HG02763 (cell line): Measurements from ENCODE around the gene DISC1.
"Not testable (repeated sequence)": the region's sequence is repeated elsewhere in the genome, so short reads cannot be mapped to it uniquely, and the experiment has no call there.

Experiments used
- ATAC-seq: cut with Tn5 transposase; IDR thresholded peaks from one replicate; pipeline ENCODE4 v1.9.1; 2021; ENCODE audit warnings: mild to moderate bottlenecking, moderate library complexity; ENCODE audit not compliant: unreplicated experiment

The DISC1 gene

GRCh38 chr1:231626535-231626950 lies at the start of gene DISC1:
DISC1 (plus strand) TSS chr1:231626790; CDS start chr1:231626868, 78 bp downstream.
- ATAC-seq, result no peak

DNA sequence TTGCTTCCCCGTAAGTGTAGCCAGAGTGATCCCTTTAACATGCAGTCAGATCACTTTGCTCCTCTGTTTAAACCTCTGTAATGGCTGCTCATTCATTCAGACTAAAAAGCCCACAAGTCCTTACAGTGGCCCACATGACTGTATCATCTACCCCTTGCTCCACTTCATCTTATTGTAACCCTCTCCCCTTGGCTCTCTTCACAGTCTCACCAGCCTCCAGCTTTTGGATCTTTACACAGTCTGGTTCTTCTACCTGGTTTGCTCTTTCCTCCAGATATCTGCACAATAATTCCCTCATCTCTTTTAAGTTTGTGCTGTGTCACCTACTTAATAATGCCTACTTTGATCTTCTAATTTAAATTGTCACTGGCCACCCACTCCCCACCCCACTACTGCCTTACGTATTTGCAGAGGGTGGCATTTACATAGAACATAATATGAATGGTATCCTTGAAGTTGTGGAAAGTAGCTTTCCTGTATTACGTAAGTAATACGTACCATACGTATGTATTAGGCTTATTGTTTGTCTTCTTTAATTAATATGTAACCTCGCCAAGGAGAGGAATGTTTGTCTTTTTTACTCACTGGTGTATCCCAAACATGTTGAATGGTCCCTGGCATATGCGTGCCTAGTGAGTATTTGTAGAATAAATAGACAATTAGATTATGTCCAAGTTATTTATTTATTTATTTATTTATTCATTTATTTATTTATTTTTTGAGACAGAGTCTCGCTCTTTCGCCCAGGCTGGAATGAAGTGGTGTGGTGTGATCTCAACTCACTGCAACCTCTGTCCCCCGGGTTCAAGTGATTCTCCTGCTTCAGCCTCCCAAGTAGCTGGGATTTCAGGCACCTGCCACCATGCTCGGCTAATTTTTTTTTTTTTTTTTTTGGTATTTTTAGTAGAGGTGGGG lies 49.5 kb upstream of the DISC1 start:
- ATAC-seq, result no peak

DNA sequence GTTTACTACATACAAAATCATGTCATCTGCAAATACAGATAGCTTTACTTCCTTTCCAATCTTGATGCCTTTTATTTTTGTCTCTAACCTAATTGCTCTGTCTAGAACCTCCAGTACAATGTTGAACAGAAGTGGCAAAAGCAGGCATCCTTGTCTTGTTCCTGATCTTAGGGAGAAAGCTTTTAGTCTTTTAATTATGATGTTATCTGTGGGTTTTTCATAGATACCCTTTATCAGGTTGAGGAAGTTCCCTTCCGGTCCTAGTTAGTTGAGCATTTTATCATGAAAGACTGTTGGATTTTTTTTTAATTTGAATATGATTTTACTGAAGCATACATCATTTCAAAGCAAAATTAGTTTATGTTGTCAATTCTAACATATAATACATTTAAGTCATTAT lies 45.7 kb upstream of the DISC1 start:
- no peak for ATAC-seq

DNA sequence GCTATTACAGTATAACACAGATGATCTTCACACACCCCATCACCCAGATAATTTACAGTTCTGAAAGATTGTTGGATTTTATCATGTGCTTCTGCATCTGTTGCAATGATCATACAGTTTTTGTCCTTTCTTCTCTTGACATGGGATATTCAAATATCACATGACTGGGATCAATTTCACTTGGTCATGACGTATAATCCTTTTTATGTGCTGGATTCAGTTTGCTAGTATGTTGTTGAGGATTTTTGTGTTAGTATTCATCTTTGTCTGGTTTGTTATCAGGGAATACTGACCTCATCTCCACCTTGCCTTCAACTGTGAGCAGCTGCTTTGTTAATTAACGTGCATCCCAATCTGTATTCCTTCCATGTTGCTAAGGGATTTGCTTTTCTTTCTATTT lies 44.7 kb upstream of the DISC1 start:
- ATAC-seq, result no peak

GRCh38 chr1:231583376-231583775 lies 43.2 kb upstream of the DISC1 start:
- no peak for ATAC-seq

DNA sequence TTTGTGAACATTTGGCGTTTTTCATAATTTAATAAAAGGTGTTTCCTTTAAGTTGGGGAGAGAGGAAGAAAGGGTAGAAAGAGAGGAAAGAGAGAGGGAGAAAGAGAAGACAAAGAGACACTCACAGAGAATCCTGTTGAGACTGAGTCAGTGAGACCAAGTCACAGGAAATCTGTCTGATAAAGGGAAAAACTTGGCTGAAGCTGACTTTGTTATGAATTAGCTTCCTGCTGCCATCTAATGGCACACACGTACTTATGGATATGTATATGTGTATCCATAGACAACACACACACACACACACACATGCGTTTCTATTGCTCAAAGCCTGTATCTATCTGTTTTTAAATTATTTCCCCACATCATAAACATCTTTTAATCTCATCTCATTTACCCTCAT lies 42.5 kb upstream of the DISC1 start:
- no peak for ATAC-seq

DNA sequence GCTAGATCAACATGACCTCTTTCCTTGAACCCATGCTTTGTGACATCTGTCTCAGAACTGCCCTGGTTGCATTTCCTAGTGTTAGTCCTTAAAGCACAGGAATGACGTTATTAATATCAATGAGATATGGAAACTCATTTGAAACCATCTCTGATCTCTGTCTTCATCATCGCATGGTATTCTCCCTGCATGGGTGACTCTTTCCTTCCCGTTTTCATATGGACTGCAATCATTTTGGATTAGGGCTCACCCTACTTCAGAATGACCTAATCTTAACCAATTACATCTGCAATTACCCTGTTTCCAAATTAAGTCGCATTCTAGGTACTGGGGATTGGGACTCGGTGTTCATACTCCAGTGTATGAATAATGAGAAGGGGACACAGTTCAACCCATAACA lies 41.7 kb upstream of the DISC1 start:
- no peak for ATAC-seq

DNA sequence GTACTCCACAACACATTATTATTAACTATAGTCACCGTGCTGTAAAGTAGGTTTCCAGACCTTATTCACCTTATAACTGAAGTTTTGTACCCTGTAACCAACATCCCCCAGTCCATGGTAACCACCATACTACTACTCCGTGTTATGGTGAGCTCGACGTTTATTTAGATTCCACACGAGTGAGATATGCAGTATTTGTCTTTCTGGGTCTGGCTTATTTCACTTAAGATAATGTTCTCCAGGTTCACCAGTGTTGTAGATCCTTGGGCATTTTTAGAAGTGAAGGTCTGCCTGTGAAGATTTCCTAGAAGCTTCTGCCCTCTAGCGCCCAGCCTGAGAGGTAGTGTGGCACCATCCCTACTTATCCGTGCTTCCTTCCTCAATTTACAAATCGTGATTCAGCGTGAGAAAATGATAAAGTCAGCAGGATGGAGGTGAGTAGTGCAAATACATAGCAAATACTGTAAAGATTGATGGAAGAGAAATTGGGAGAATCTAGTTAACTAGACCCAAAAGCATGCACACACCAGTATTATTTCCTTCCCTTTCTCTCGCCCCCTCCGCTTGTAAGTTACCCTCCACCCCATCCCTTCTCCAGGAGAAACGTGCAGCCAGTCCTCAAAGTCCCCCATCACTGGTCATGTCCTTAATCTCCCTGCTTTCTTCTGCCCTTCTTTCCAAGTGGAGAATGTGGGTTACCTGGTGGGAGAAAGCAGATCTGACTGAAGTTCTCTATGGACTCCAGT lies 36.0 kb upstream of the DISC1 start:
- no peak for ATAC-seq

DNA sequence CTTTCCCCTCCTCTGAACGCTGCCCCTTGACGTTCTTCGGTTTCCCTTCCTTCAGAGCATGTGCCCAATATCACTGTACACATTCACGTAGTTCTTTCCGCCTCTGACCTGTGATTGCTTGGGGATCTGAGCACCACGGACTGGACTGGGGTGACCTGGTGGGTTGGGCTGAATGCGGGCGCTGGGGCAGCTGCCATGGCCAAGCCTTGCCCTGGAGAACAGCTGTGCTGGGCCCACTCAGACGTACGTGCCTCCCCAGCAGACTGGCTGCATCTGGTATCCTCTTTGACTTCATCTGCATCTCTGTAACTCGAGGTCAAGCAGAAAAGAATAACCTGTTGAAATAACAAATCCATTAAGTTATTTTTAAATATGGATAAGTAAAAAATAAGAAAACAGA lies 35.1 kb upstream of the DISC1 start:
- no peak for ATAC-seq

DNA sequence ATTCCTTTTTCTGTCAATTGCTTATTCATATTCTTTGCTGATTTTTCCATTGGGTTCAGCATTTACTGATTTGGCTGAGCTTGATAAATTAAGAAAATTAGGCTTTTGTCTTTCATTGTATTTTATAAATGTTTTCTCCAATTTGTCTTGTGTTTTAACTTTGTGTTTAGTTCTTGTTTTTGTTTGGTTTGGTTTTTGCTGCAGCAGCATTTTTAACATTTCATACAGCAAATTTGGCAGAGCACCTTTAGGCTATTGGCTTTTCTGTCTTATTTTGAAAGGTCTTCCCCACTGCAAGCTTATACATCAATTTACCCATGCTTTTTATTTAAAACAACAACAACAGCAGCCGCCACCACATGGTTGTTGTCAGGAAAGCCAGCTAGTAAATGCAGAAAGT lies 33.8 kb upstream of the DISC1 start:
- ATAC-seq, result no peak

GRCh38 chr1:231593264-231593663 lies 33.3 kb upstream of the DISC1 start:
- not testable (repeated sequence) for ATAC-seq

DNA sequence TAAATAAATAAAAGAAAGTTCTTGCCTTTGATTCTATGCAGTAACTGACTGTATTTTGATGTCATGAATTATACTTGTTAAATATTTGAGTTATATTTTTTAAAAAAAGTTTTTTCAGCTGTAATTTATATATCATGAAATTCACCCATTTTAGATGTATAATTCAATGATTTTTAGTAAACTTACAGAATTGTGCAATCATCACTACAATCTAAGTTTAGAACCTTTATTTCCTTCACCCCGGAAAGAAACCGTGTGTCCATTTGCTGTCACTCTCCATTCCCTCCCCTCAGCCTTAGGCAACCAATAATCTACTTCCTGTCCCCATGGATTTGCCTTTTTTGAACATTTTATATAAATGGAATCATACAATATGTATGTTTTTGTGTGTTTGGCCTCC lies 32.5 kb upstream of the DISC1 start:
- ATAC-seq, result no peak

DNA sequence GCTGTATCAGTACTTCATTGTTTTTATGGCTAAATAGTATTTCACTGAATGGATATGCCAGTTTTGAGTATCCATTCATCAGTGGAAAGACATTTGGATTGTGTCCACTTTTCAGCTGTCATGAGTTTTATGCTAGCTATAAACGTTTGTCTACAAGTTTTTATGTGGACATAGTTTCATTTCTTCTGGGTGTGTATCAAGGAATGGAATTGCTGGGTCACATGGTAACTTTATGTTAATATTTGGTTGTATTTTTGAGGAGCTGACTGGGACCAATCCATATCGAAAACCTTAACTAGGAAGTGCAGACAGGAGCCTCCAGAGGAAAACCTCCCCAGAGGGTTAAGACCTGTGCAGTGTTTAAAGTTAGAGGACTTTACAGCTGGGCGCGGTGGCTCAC lies 31.8 kb upstream of the DISC1 start:
- no peak for ATAC-seq

DNA sequence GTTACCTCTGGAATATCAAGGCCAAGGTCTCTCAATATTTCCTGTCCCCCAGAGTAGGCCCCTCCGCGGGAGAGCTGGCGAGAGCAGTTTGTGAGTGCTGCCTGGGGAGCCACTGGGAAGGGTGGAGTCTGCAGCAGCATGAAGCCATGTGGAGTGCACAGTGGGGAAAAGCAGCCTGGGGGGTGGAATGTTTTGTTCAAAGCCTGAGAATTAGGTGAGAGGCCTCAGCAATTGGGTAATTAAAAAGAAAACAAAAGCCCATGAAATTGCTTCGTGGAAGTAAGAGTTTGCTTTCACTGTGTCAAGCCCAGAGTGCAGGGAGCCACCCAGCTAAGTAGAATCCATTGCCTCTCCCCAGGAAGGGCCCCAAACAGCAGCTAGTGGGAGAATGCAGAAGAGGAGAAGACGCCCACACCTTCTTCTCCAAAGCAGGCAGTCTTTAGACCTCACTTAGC lies 30.2 kb upstream of the DISC1 start:
- no peak for ATAC-seq

- ATAC-seq, result no peak
Measured at GRCh38 chr1:231597971-231598370, 28.6 kb upstream of the DISC1 start.

DNA sequence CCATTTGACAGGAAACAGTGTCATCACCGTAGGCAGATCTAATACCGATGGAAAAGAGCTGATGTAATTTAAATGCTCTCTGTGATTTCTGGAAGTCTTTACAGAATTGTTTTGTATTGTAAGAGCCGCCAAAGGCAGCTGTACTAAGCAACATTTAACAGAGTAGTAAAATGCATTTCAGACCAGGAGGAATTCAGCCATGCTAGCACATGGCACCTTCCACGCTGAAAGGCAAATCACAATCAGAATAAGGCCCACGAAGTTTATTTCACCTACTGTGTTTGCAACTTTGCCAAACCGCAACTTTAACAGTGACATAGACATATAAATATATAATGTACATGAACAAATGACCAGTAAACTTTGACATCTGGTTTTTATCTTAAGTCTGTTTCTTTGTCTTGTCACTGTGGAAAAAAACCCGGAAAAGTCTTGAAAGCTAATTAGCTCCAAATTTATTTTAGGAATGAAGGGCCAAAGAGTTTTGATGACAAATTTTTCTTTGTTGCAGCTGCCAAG lies 26.1 kb upstream of the DISC1 start:
- ATAC-seq, result no peak

- no peak for ATAC-seq
Measured at GRCh38 chr1:231601824-231602672, 24.5 kb upstream of the DISC1 start.

GRCh38 chr1:231602673-231602984 lies 24.0 kb upstream of the DISC1 start:
- ATAC-seq, result no peak

DNA sequence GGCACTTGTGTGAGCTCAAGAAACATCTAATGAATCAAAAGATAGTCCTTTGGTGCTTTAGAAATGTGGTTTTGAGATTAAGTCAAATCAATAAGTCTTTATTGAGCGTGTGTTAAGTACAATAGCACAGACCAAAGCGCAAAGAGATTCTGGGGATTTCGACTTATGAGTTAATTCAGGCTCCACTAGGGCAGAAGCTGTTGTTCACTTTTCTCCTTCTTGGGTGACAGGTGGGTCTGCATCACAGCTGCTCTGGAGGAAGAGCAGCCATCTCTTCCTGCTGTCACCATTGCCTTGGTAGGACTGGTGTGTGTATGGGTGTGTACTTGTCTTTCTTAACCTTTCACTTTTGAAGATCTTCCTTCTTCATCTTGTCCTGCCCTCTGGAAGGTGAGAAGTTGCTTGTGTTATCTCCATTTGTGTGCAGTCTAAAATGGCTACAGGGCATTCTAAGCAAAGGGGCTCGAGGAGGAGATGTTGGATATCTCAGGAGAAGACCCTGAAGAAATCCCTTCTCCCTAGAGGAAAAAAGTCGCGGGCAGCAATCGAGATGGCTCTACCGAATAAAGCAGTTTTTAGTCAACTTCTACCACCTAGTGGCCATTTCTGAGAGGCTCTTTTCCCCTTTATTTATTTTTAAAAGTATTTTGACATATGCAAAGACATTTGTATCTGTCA lies 22.9 kb upstream of the DISC1 start:
- ATAC-seq, result peak; percentile 48

DNA sequence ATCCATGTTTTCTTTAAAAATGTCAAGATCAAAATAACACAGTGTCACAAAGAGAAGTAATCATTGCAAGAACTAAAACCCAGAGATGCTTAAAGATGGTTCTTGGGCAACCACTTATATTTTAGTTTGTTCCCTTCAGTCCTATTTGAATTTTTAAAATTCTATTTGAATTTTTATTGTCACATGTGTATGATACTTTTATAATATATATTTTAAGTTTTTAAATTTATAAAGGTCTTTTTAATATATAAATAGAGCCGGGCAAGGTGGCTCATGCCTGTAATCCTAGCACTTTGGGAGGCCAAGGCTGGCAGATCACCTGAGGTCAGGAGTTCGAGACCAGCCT lies 22.3 kb upstream of the DISC1 start:
- ATAC-seq, result no peak
